ENCODE measurements around the gene AMOTL1.

Gene AMOTL1

DNA sequence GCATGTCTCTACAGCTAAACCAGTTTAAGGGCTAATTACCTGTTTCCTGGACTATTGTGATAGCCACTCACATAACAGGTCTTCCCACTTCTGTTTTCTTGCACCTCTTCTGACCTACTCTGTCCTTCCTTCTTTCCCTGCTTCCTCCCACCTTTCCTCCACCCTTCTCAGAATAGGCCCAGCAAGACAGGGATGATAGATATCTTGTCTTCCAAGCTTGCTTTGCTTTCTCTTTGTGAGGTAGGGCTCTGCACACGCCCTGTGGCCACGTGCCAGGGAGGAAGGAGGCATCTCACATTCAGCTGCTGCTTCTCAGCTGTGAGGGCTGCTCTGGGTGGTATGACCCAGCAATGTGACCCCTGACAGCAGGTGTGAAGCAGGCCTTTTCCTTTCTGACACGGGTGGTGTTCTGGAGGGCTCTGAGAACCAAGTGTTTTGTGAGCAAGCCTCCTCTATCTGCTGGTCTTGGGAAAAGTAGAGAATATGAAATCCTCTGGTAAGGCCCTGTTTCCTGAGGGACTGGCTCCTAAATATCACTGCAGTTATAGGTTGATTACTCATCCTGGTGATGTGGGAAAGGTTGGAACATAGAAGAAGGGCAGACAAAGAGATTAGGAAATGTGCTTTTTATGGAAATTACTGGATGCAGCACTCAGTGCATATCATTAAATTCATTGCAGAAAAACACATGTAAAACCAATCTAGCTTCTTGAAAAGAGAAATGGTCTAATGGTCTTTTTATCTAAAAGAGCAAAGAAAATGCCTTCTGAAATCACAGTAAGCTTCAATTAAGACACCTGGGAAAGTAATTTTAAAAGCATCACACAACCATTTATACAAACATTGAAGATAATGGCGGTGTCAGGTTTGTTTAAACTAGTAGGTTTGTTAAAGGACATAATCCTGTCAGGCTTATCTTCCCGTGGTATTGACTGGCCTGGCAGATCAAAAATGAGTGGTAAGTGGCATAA, 8.5 kb downstream of the AMOTL1 start:
- no peak for DNase-seq (ENCODE audit: low read depth)
- no peak overlapping the region for H3K4me3 ChIP-seq (ENCODE audit: low read length)
- TF ChIP-seq, protein P1, sequence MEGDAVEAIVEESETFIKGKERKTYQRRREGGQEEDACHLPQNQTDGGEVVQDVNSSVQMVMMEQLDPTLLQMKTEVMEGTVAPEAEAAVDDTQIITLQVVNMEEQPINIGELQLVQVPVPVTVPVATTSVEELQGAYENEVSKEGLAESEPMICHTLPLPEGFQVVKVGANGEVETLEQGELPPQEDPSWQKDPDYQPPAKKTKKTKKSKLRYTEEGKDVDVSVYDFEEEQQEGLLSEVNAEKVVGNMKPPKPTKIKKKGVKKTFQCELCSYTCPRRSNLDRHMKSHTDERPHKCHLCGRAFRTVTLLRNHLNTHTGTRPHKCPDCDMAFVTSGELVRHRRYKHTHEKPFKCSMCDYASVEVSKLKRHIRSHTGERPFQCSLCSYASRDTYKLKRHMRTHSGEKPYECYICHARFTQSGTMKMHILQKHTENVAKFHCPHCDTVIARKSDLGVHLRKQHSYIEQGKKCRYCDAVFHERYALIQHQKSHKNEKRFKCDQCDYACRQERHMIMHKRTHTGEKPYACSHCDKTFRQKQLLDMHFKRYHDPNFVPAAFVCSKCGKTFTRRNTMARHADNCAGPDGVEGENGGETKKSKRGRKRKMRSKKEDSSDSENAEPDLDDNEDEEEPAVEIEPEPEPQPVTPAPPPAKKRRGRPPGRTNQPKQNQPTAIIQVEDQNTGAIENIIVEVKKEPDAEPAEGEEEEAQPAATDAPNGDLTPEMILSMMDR (conservative IDR thresholded peaks at IDR 0.05; ENCODE audit: low read depth, low read length): no peak

DNA sequence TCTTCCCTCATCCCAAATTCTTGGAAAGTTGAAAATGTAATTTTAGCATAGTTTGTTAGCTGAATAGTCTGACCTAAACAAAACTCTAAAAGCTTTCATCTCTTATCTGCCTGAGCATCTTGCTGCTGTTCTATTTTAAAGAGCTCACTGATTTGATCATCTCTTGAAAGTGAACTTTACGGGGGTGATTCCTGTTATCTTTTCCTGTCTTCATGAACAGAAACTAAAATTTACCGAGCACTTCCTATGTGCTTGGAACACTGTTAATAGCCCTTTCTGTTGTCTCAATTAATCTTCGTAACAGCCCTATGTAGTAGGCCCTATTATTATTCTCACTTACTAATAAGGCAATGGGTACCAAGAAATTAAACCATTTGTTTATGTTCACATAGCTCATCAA, 12.3 kb downstream of the AMOTL1 start:
- no peak for DNase-seq (ENCODE audit: low read depth)
- H3K4me3 ChIP-seq (ENCODE audit: low read length): no peak overlapping the region
- TF ChIP-seq, protein P1 (conservative IDR thresholded peaks at IDR 0.05; ENCODE audit: low read depth, low read length): no peak

DNA sequence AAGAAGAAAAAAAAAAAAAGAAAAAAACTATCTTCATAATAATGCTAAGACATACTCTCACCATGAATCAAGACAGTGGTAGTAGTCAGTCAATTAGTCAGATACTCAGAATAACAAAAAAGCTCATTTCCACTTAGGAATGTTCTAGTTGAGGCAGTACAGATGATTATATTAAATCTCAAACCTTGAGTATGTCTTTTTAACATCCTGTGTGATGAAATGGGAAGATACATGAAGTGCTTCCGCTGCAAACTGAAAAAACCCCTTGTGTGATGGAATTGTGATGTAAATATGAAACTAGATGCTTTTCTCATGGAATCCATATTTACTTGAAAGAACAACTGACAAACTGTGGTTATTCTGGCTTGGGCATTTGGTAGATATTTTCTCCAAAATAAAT, 13.7 kb downstream of the AMOTL1 start:
- no peak for DNase-seq (ENCODE audit: low read depth)
- TF ChIP-seq, protein P1 (conservative IDR thresholded peaks at IDR 0.05; ENCODE audit: low read depth, low read length): no peak
- no peak overlapping the region for H3K4me3 ChIP-seq (ENCODE audit: low read length)

DNA sequence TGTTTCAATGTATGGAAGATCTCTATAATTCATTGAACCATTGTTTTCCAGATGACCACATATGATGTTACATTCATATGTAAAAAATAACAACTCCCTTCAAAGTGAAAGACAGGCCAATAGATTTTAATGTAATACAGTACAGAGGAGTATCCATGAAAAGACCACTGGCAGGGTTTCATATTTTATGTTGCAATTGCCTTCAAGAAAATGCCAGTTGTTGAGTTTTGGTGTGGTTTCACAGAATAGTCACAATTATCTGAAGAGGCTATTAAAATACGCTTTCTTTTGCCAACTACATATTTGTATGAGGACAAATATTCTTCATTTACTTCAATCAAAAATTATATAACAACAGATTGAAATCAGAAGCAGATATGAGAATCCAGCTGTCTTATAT, 14.3 kb downstream of the AMOTL1 start:
- no peak overlapping the region for H3K4me3 ChIP-seq (ENCODE audit: low read length)
- TF ChIP-seq, protein P1 (conservative IDR thresholded peaks at IDR 0.05; ENCODE audit: low read depth, low read length): no peak
- no peak for DNase-seq (ENCODE audit: low read depth)

DNA sequence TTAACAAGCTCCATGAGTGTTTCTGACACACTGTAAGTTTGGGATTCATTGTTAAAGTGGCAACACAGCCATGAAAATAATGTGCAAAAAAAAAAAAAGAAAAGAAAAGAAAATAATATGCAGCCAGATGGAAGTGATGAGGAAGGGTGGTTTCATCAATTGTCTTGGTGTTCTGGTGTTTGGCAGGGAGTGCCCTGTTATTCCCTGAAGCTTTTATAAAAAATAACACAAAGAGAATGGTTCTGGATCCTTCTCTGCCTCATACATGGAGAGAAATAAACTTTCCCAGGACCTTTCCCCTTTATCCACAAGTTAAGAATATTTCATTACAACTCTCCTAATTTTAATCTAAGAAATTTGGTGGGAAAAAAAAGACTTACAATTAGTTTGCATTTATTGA, 16.7 kb downstream of the AMOTL1 start:
- no peak for DNase-seq (ENCODE audit: low read depth)
- no peak overlapping the region for H3K4me3 ChIP-seq (ENCODE audit: low read length)
- TF ChIP-seq, protein P1 (conservative IDR thresholded peaks at IDR 0.05; ENCODE audit: low read depth, low read length): no peak

DNA sequence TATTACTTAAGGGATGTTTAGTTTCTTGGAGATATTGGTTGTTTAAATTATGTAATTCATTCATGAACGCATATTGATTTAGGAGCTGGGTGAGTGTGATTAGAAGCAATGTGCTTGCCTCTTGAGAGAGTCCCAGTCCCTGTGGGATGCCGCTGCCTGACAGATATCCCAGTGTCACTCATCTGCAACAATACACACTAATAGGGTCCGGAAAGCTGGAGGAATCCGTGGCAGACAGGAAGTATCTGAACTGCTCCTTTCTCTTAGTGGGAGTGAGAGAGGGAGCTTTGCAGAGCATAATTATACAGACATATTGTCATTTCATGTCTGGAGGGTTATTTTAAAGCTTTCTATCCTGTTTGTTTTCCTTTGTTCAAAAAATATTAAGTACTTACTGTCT, 17.4 kb downstream of the AMOTL1 start:
- H3K4me3 ChIP-seq (ENCODE audit: low read length): no peak overlapping the region
- TF ChIP-seq, protein P1 (conservative IDR thresholded peaks at IDR 0.05; ENCODE audit: low read depth, low read length): no peak
- DNase-seq (ENCODE audit: low read depth): no peak
